ENCODE results near the gene AGFG2.
A peak's percentile ranks its signal among the peaks of the same experiment; 100 is the strongest.
"Not testable (repeated sequence)": the region's sequence is repeated elsewhere in the genome, so short reads cannot be mapped to it uniquely, and the experiment has no call there.

Gene AGFG2

DNA sequence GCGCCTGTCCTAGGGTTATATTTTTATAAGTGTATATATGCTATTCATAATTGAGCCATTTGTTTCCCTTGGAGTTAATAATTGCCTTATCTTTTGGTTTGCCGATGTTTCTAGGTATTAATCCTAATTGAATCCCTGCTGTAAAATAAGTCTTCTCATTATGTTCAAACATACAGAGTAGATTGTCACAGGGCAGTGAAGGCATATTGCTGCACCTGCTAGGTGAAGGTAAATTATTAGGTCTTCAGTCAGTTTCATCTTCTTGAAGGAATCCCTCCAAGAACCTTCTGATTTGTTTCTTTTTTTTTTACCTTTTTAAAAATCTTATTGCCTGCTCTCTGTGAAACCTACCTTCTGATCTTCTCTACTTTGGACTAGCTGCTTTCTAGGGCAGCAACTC lies 17.9 kb upstream of the AGFG2 start:
- no peak for DNase-seq (ENCODE audit: low spot score)

DNA sequence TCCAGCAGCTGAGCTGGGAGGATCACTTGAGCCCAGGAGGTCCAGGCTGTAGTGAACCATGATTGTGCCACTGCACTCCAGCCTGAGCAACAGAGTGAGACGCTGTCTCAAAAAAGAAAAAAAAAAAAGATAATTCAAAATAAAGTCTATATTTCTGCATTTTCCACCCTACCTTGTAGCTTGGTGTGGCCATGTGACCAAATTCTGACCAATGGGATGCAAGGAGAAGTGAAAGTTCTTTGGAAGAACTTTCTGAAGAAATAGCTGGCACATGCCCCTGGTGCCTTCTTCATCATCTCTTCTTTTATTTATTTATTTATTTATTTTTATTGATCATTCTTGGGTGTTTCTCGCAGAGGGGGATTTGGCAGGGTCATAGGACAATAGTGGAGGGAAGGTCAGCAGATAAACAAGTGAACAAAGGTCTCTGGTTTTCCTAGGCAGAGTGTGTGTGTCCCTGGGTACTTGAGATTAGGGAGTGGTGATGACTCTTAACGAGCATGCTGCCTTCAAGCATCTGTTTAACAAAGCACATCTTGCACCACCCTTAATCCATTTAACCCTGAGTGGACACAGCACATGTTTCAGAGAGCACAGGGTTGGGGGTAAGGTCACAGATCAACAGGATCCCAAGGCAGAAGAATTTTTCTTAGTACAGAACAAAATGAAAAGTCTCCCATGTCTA lies 17.0 kb upstream of the AGFG2 start:
- not testable (repeated sequence) for DNase-seq (ENCODE audit: low spot score)

DNA sequence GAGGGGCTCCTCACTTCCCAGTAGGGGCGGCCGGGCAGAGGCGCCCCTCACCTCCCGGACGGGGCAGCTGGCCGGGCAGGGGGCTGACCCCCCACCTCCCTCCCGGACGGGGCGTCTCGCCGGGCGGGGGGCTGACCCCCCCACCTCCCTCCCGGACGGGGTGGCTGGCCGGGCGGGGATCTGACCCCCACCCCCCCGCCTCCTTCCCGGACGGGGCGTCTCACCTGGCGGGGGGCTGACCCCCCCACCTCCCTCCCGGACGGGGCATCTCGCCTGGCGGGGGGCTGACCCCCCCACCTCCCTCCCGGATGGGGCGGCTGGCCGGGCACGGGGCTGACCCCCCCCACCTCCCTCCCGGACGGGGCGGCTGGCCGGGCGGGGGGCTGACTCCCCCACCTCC lies 15.8 kb upstream of the AGFG2 start:
- not testable (repeated sequence) for DNase-seq (ENCODE audit: low spot score)

DNA sequence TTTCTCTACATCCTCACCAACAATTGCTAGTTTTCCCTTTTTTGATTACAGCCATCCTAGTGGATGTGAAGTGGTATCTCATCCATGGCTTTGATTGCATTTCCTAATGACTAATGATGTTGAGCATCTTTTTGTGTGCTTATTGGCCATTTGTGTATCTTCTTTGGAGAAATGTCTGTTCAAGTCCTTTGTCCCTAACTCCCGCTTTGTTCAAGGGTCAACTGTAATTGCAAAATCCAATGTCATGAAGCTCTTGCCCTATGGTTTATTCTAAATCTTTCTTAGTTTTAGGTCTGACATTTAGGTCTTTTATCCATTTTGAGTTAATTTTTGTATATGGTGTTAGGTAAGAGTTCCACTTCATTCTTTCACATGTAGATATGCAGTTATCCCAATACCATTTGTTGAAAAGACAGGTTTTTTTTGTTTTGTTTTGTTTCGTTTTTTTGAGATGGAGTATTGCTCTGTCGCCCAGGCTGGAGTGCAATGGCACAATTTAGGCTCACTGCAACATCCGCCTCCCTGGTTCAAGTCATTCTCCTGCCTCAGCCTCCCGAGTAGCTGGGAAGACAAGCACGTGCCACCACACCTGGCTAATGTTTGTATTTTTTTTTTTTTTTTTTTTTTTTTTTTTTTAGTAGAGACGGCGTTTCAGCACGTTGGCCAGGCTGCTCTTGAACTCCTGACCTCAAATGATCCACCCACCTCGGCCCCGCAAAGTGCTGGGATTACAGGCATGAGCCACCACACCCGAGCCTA lies 10.7 kb upstream of the AGFG2 start:
- DNase-seq (ENCODE audit: low spot score) = not testable (repeated sequence)

DNA sequence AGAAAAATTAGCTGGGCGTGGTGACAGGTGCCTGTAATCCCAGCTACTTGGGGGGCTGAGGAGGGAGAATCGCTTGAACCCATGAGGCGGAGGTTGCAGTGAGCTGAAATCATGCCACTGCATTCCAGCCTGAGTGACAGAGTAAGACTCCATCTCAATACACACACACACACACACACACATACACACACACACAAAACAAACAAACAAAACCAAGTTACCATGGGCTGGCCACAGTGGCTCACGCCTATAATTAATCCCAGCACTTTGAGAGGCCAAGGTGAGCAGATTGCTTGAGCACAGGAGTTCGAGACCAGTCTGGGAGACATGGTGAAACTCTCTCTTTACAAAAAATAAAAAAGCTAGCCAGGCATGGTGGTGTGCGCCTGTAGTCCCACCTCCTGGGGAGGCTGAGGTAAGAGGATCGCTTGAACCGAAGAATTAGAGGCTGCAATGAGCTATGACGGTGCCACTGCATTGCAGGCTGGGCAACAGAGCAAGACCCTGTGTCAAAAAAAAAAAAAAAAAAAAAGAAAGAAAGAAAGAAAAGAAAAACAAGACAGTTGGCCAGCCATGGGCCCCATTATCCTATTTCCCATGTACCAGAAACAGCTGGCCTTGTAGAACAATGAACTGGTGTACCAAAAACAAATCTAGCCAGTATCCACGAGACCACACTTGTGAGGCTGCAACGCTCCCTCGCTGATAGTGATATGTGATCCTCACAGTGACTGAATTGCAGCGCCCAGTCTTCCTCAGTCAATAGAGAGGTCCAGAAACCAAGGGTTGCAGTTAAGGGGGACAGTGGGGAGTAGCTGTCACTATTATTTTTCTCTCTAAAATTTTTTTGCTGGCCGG lies 6.6 kb upstream of the AGFG2 start:
- DNase-seq (ENCODE audit: low spot score) = no peak

DNA sequence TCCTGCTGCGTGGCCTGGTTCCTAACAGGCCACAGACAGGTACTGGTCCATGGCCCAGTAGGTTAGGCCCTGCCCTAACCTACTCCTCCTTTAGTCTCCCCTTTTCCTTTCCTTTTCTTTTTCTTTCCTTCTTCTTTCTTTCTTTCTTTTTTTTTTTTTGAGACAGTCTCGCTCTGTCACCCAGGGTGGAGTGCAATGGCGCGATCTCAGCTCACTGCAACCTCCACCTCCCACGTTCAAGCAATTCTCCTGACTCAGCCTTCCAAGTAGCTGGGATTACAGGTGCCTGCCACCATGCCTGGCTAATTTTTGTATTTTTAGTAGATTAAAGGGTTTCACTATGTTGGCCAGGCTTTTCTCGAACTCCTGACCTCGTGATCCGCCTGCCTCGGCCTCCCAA lies 3.0 kb upstream of the AGFG2 start:
- not testable (repeated sequence) for DNase-seq (ENCODE audit: low spot score)

DNA sequence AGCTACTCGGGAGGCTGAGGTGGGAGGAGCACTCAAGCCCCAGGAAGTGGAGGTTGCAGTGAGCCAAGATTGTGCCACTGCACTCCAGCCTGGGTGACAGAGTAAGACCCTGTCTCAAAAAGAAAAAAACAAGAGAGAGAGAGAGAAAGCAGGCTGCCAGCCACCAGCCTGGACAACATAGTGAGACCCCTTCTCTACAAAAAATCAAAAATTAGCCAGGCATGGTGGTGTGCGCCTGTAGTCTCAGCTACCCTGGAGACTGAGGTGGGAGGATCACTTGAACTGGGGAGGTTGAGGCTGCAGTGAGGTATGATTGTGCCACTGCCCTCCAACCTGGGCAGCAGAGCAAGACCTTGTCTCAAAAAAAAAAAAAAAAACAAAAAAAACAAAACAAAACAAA lies 2.3 kb upstream of the AGFG2 start:
- not testable (repeated sequence) for DNase-seq (ENCODE audit: low spot score)

DNA sequence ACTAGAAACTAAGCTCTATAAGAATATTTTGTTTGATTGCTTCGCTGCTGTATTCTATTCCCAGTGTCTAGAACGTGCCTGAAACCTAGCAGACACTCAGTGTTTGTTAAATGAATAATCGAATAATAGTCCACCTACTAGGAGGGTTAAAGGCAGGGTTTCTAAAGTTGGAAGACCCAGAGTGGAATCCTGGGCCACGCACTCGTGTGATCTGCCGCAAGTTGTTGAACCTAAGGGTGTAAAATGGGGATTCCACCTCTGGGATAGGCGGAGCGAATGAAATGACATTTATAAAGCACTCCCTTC lies 702 bp upstream of the AGFG2 start:
- no peak for DNase-seq (ENCODE audit: low spot score)

DNA sequence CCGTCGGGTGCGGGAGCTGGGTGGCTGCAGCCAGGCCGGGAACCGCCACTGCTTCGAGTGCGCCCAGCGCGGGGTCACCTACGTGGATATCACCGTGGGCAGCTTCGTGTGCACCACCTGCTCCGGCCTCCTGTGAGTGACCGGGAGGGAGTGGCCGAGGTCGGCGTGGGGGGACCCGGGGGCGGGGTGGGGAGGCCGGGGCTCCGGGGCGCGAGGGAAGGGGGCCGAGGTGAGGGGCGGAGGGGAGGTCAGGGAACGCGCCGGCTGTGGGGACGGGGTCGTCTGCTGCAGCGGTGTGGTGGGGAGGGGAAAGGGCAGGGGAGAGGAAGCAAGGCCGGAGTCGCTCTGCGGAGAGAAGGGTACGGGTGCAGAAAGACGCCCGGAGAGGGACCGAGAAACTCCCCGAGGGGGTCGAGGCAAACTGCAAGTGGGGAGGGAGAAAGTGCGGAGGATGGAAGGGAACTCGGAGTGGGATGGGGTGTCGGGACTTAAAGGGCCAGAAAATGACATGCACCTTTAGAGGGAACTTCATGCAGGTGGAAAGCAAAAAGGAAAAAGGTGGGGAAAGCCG lies 518 bp downstream of the AGFG2 start:
- DNase-seq (ENCODE audit: low spot score) = no peak

DNA sequence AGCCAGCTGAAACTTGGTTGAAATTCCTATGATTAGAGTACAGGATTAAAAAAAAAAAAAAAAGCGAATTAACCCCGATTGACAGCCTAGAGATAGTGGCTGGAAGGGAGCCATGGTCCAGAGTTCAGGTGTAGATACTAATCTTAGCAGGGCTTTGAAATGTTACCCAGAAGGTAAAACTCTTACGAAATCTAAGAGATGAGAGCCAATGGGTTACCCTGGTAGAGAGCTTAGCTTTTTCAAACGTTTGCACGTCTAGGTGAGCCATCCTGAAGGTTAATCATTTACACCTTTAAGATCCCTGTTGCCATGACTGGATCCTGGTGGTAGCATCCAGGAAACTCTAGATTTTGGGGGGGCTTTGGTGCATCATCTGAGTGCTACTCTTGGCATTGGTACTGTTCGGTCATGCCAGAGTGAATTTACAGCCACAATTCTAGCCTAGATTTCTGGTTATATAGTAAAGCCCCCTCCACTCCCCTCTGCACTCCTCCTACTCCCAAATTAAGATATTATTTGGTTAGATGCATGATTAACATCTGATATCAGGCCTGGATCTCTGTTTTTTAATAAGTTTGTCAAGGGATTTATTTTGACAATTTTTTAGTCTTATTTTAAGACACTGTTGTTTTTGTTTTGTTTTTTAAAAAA lies 1.2 kb downstream of the AGFG2 start:
- no peak for DNase-seq (ENCODE audit: low spot score)

DNA sequence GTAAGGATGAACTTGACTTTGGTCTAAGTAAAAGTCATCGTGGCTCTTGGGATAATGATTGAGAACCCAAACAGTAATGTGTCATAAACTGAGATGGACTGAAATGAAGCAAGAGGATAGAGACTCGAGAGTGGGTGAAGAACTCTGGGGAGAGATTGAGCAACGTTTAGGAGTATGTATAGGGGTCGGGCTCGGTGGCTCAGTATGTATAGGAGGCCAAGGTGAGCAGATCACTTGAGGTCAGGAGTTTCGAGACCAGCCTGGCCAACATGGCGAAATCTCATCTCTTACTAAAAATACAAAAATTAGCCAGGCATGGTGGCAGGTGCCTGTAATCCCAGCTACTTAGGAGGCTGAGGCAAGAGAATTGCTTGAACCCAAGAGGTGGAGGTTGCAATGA lies 2.3 kb downstream of the AGFG2 start:
- not testable (repeated sequence) for DNase-seq (ENCODE audit: low spot score)

DNA sequence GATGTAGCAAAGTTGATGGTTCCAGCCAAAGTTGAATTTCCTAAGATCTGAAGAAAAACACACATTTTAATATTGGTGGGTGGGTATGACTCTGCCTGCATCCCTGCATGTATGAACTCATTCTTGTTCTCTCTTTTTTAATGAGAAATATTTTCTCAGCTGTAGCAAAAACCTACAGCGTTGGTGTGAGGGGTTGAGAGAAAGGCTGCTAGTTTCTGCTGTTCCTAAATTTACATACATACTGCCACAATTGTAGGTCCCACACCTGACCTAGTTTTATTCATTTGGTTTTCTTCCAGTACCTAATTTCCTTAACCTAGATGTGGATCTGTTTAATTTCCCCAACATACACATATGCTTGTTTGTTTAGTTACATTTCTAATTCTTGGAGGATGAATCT lies 4.6 kb downstream of the AGFG2 start:
- no peak for DNase-seq (ENCODE audit: low spot score)

DNA sequence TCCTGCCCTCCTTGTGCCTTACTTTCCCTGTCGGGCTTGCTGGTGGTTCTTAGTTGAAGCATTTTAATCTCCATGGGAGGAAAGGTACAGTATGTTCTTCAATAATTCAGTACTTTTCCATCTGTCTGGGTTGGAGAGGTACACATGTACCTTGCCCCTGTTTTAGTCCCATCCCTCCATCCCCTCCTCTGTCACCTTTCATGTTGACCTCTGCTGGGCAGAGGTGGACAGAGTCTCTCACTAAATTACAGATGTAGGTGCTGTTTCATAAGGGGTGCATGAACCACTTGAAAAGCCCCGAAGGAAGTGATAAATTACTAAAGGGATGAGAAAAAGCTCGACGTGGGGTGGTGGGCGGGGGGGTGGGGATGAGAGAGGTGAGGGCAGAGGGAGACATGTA lies 5.4 kb downstream of the AGFG2 start:
- no peak for DNase-seq (ENCODE audit: low spot score)

DNA sequence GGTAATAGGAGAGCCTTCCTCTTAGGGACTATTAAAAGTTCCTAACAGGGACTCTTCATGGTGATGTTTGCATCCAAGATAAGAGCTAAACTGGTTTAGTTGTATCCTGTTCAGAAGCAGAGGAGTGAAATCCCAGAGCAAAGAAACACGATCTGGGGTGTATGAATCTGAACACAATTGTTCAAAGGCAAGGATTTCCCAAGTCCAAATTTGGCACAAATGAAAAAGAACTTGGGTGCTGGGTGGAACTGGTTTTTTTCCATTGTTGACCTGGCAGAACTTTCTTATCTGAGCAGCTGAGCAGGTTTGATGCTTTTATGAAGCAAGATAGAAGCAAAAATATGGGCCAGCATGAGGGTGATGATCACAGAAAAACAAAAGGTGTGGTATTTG lies 6.0 kb downstream of the AGFG2 start:
- DNase-seq (ENCODE audit: low spot score) = no peak

DNA sequence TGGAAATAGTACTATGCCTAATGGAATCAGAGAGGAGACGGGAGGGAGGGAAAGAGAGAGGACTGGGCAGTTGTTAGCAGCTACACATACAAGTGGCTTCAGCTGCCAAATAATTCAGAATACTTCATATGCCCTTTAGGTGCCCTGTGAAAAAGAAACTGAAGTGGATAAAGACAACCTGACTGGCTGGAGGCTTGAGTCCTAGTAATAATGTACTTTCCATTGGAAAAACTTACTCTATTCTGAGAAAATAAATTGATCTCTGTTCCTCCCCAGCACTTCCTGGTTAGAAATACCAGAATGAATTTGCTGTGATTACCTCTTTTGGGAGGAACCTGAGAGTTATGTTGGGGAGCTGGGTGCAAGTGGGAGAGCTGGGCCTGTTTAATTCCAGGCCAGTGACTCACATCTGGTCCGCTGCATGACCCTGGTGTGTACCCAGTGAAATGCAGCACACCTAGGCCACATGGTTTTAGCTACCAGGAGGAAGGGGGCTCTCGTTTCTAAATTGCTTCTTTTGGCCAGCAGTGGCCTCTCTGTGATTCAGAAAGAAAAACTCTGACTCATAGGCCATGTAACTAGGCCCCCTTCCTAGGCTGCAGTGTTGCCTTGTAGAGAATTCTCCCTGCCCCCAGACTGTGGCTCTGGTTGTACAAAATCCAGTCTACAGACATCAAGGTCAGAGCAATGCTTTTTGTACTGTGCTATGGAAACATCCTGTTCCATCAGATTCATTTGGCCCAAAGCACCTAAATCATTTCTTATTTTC lies 6.5 kb downstream of the AGFG2 start:
- DNase-seq (ENCODE audit: low spot score) = peak; percentile 81

DNA sequence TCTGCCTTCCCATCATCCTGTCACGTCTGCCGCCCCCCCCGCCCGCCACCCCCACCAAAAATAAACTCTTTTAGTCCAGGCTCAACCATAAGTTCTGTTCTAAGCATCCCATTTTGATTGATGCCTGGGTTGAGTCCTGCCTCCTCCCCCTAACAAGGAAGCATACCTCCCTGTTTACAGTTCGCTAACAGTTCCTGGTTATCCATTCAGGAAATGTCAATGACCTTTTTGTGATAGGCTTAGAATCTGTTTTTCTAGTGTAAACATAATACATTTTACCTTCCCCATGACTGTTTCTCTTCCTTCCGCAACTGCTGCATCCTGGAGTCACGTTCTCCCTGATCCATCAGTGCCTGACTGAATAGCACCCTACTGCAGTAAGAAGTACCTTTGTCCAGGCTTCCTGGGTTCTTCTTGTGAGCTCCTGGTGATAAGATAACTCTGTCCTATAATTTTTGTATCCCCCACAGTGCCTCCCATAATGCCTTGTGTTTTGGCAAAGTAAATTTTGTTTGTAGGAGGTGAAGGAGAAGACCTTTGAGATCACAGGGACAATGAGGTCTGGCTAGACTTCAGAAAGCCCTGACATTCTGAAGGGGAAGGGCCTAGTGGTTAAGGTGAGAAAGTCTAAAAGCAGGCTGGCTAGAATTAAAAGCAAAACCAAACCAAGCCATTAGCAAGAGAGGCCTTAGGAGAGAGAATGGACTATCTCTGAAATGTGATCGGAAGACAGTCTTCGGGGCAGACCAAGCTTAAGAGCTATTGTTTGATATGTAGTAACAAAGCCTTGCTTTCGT lies 7.3 kb downstream of the AGFG2 start:
- DNase-seq (ENCODE audit: low spot score) = no peak

DNA sequence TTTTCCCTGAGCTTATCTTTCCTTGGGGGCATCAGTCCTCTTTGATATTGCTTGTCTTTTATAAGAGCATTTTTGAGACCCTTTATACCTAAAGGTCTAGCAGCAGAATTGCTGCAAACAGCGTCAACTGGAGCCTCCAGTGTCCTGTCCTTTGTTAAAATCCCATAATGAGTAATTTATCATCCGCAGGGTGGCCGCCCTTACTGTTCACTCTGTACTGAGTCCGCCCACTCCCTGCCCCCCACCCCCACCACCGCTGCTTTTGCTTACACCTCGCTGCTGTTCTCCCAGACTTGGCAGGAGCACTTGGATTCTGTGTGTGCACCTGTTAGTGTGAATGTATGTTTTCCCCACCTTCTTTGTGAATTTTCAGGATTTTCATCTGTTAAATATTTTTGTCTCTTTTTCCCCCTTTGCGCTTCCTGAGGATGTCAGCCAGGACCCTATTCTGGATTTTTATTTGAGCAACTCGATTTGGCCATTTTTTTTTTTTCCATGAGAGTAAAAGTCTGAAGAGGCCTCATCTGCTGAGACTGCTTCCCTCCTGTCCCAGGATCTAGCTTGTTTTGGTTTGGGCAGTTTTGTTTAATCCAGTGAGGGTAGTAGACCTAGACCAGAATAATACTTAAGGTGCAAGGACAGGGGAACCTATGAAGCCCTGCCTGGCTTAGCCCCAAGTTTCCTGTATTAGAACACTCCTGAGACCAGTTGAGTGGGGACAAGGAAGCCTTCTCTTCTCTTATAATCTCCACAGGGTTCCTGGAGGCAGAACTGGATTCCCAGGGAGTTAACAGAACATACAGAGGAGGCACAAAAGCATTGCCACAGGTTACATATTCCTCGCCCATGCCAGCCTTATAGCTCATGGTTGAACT lies 8.2 kb downstream of the AGFG2 start:
- DNase-seq (ENCODE audit: low spot score) = no peak

DNA sequence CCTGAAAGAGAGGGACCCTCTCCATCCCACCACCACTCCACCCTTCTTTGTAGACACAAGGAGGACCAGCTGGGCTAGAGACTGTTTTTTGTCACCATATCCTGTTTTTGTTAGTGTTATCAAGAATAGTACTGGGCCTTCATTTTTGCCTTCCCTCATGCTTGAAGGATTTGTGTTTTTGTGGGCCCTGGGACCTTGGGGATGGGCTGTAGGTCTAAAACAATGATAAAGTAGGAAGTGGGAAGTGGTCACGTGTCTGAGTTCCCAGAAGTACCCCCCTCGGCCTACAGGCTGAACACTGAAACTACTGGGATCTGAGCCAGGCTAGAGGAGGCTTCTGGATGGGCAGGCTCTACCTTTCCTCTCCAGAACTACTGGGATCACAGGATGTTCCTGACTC lies 8.9 kb downstream of the AGFG2 start:
- DNase-seq (ENCODE audit: low spot score) = no peak

DNA sequence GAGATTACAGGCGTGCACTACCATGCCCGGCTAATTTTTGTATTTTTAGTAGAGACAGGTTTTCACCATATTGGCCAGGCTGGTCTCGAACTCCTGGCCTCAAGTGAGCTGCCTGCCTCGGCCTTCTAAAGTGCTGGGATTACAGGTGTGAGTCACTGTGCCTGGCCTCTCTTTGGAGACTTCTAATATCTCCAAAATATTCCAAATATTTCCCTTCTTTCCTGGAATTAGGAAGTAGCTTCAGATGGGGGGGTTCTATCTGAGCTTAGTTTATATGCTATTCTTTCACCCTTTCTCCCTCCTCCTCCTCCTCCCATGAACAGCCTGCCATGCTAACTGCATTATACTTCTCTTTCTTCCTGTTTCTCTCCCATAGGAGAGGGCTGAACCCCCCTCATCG lies 9.4 kb downstream of the AGFG2 start:
- not testable (repeated sequence) for DNase-seq (ENCODE audit: low spot score)

DNA sequence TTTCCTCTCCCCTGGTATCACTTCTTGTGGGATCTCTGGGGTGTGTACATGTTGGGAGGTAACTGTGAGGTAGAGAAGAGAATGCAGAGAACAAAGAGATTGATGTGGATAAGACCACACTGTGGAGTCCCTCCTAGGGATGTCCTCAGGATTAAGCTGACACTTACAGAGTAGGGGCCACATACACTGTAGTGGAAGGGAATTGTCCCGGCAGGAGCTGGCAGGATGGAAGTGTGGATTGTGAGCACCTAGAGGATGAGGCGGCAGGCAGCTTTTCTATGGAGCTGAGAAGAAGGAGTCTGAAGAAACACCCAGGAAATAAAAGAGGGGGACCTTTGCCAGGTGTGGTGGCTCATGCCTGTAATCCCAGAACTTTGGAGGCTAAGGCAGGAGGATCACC lies 13.5 kb downstream of the AGFG2 start:
- DNase-seq (ENCODE audit: low spot score) = no peak

Measured in AG08396 (cell line).